ENCODE data around the gene HIPK3.

HIPK3 gene

DNA sequence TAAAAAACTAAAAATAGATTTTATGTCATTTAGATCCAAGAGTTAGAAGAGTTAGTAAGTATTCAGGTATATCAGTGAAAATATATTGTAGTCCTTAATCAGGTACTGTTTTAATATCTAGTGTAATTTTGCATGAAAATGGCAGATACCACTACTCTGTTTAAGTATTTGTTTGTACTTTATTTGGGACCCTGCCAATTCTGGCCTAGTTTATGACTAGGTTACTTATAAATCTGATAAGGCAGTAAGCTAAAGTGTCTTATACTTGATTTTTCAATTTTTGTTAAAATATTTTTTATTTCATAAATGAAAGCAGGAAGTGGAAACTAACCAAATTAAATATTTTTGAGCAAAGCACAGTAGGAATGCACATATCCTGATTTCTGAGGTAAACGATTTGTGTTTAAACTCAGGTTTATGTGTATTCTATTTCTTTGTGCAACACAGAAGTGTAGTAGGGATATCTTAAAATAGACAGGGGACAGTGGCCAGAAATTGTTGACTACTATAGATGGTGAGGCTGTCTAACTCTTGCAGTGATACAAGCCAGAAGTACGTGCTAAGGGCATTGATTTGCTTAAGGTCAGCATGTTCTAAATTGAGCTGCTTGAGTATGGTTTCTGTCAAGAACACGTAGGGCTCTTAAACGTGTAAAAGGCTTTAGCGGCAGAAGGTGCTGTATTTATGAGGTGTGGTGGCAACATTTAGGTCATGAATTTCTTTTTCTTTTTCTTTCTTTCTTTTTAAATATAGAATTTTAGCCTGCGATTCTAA lies 34.0 kb downstream of the HIPK3 start:
- no peak for TF ChIP-seq YY1 (IDR thresholded peaks at IDR 0.05; ENCODE audit: low read depth)
- TF ChIP-seq RAD21 (IDR thresholded peaks at IDR 0.05; ENCODE audit: low read depth): no peak
- no peak for TF ChIP-seq REST (IDR thresholded peaks at IDR 0.05; ENCODE audit: low read depth)
- TF ChIP-seq TEAD4 (IDR thresholded peaks at IDR 0.05): no peak
- TF ChIP-seq TCF12 (IDR thresholded peaks at IDR 0.05; ENCODE audit: low read depth): no peak
- no peak for TF ChIP-seq CEBPB (IDR thresholded peaks at IDR 0.05)
- TF ChIP-seq, protein P1, sequence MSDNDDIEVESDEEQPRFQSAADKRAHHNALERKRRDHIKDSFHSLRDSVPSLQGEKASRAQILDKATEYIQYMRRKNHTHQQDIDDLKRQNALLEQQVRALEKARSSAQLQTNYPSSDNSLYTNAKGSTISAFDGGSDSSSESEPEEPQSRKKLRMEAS (IDR thresholded peaks at IDR 0.05): no peak
- TF ChIP-seq CREB1 (IDR thresholded peaks at IDR 0.05; ENCODE audit: low read depth): no peak
- no peak for TF ChIP-seq EP300 (IDR thresholded peaks at IDR 0.05; ENCODE audit: borderline replicate concordance)

GRCh38 chr11:33292311-33292710 lies 35.1 kb downstream of the HIPK3 start:
- TF ChIP-seq, protein P2, sequence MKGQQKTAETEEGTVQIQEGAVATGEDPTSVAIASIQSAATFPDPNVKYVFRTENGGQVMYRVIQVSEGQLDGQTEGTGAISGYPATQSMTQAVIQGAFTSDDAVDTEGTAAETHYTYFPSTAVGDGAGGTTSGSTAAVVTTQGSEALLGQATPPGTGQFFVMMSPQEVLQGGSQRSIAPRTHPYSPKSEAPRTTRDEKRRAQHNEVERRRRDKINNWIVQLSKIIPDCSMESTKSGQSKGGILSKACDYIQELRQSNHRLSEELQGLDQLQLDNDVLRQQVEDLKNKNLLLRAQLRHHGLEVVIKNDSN (IDR thresholded peaks at IDR 0.05): no peak
- TF ChIP-seq RAD21 (IDR thresholded peaks at IDR 0.05; ENCODE audit: low read depth) (no peak), CEBPB (IDR thresholded peaks at IDR 0.05) (no peak)

- TF ChIP-seq TAF1 (IDR thresholded peaks at IDR 0.05; ENCODE audit: low read depth) (no peak), FOXM1 (IDR thresholded peaks at IDR 0.05; ENCODE audit: borderline replicate concordance, low read depth) (no peak), CREB1 (IDR thresholded peaks at IDR 0.05; ENCODE audit: low read depth) (no peak), NFIC (IDR thresholded peaks at IDR 0.05) (no peak), EGR1 (IDR thresholded peaks at IDR 0.05) (no peak), ZBTB7A (IDR thresholded peaks at IDR 0.05; ENCODE audit: low read depth) (no peak)
Observed at GRCh38 chr11:33294224-33294623, 37.0 kb downstream of the HIPK3 start.

DNA sequence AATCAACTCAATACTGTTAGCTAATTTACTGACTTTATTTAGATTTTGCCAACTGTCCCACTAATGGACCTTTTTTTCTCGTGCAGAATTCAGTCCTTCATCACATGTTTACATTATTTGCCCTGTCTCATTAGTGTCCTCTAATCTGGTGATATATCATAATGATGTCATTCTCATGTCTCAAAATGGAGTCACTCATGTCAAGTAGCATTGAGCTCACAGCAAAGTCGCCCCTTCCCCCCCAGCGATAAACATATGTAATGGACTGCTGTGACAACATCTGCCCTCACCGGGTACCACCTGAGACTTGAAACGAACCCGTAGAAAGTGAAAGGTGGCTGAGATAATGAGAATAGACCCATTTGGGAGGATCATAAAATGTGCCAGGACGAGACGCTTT lies 37.6 kb downstream of the HIPK3 start:
- TF ChIP-seq TCF12 (IDR thresholded peaks at IDR 0.05; ENCODE audit: low read depth) (no peak), ZBTB7A (IDR thresholded peaks at IDR 0.05; ENCODE audit: low read depth) (no peak)

GRCh38 chr11:33296695-33297094 lies 39.5 kb downstream of the HIPK3 start:
- TF ChIP-seq YY1 (IDR thresholded peaks at IDR 0.05; ENCODE audit: low read depth): no peak
- TF ChIP-seq, protein P1 (IDR thresholded peaks at IDR 0.05): no peak
- TF ChIP-seq ZBTB7A (IDR thresholded peaks at IDR 0.05; ENCODE audit: low read depth): no peak
- TF ChIP-seq EGR1 (IDR thresholded peaks at IDR 0.05): no peak
- TF ChIP-seq TEAD4 (IDR thresholded peaks at IDR 0.05): no peak
- no peak for TF ChIP-seq RAD21 (IDR thresholded peaks at IDR 0.05; ENCODE audit: low read depth)
- no peak for TF ChIP-seq CEBPB (IDR thresholded peaks at IDR 0.05)
- TF ChIP-seq, protein P2 (IDR thresholded peaks at IDR 0.05): no peak
- no peak for TF ChIP-seq FOXM1 (IDR thresholded peaks at IDR 0.05; ENCODE audit: borderline replicate concordance, low read depth)
- TF ChIP-seq TAF1 (IDR thresholded peaks at IDR 0.05; ENCODE audit: low read depth): no peak
- TF ChIP-seq CREB1 (IDR thresholded peaks at IDR 0.05; ENCODE audit: low read depth): no peak
- TF ChIP-seq NFIC (IDR thresholded peaks at IDR 0.05): no peak

DNA sequence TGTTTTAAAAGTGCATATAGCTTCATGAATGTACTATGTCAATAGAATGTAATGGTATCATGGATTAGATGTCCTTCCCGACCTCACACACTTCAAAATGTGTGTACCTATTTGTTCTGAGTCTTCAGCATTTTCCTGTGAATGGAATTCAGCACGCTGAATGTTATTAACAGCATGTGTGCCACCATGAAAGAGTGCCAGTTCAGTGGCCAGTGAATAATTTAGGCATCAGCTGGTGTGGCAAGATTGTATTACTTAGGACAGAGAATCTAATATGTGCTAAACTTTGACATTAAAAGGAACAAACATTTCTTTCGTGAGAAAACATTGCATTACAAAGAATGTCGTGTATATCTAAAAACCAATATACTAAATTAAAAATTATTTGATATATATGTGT lies 46.4 kb downstream of the HIPK3 start:
- no peak for TF ChIP-seq CEBPB (IDR thresholded peaks at IDR 0.05)
- TF ChIP-seq, protein P1 (IDR thresholded peaks at IDR 0.05): no peak
- no peak for TF ChIP-seq RAD21 (IDR thresholded peaks at IDR 0.05; ENCODE audit: low read depth)
- TF ChIP-seq TCF12 (IDR thresholded peaks at IDR 0.05; ENCODE audit: low read depth): no peak
- TF ChIP-seq TEAD4 (IDR thresholded peaks at IDR 0.05): no peak
- TF ChIP-seq REST (IDR thresholded peaks at IDR 0.05; ENCODE audit: low read depth): no peak
- TF ChIP-seq, protein P2 (IDR thresholded peaks at IDR 0.05): no peak
- no peak for TF ChIP-seq CREB1 (IDR thresholded peaks at IDR 0.05; ENCODE audit: low read depth)
- no peak for TF ChIP-seq EGR1 (IDR thresholded peaks at IDR 0.05)
- TF ChIP-seq TAF1 (IDR thresholded peaks at IDR 0.05; ENCODE audit: low read depth): no peak
- no peak for TF ChIP-seq EP300 (IDR thresholded peaks at IDR 0.05; ENCODE audit: borderline replicate concordance)
- TF ChIP-seq NFIC (IDR thresholded peaks at IDR 0.05): no peak
- TF ChIP-seq ZBTB7A (IDR thresholded peaks at IDR 0.05; ENCODE audit: low read depth): no peak
- no peak for TF ChIP-seq FOXM1 (IDR thresholded peaks at IDR 0.05; ENCODE audit: borderline replicate concordance, low read depth)
- no peak for TF ChIP-seq YY1 (IDR thresholded peaks at IDR 0.05; ENCODE audit: low read depth)

All from Ishikawa (cell line).